HG02840 (cell line): ENCODE measurements around the gene PLA2G3.
"Not testable (repeated sequence)": the region's sequence is repeated elsewhere in the genome, so short reads cannot be mapped to it uniquely, and the experiment has no call there.

Experiments
- ATAC-seq: cut with Tn5 transposase; IDR thresholded peaks from one replicate; pipeline ENCODE4 v1.9.1; 2021; ENCODE audit warnings: mild to moderate bottlenecking, moderate library complexity, moderate number of reproducible peaks; ENCODE audit not compliant: unreplicated experiment, low FRiP score

PLA2G3 gene

DNA sequence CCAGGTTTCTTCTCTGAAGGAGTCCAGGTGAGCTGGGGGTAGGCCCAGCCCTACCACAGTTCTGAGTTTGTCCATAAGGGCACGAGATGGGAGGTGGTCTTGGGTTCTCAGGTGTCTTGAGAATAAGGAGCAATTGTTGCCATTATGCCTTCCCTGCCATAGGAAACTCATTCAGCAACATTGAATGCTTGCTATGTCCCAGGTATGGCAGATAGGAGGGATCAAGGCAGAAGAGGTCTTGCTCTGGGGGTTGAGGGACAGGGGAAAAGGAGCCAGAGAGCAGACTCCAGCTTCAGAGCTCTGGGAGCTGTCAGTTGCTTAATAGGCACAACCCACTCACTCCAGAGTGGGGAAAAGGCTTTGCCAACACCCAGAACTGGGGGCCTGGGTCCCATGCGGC lies 37.2 kb downstream of the PLA2G3 start:
- ATAC-seq = no peak

DNA sequence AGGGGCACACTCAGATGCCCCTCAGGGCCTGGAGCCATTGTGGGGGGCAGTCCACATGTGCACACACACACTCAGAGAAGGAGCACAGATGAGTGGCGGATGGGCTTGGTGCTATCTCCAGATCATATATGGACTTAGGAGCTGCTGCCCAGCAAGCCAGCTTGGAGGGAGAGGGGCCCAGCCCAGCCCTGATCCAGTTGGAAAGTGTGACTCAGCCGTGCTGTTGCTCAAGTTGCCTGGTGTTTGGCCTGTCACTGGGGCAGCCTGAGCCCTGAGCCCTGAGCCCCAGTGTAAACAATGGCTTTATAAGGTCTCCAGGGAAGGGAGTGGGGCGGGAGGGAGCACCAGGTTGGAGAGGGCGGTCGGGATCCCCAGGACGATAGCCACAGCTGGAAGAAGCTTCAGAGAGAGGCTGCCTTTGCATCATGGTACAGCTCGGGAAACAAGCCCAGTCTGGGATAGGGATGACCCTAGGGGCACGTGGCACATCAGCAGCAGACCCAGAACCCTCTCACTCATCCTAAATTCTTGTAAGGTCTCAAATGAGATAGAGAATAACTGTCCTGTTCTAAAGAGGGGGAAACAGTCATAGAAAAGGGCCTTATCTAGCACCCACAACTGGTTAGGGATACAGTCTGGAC lies 37.7 kb downstream of the PLA2G3 start:
- no peak for ATAC-seq

- ATAC-seq = no peak
These were observed 39.4 kb downstream of the PLA2G3 start for GRCh38 chr22:31100762-31101525.

DNA sequence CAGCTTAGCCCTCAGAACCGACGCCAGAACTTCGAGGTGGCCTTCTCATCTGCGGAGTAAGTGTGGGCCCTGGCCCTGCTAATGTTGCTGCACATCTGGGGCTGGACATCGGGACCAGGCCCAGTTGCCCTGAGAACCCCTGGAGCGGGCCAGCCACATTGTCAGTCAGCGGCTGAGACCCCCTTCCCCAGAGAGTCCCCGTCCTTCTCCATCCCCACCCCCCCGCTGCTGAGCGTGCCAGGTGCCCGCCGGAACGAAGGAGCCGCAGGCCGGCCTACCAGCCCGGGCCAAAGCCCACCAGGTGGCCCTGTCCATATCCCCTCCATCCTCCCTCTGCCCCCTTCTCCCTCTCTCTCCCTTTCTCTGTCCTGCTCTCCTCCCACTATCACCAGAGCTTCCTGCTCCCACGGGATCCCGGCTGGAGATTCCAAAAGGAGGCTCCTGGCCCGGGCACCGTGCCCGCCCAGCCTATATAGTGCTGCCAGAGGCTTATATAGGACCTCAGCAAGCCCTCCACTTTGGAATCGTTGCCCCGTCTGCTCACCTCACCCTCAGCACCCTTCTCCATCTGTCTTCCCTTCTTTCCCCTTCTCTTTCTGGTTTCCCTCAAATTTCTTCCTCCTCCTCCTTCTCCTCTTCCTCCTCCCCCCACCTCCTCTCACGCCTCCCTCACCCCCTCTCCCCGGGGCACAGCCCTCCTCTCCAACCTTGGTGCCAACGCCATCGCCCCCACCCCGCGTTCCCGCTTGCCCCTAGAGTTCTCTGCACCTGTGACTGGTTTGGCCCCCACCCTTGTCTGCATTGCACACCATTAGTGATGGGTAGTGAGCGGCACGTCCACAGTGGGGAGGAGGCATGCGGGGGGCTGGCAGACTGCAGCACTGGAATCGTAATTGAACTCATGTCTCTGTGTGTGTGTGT lies 40.2 kb downstream of the PLA2G3 start:
- no peak for ATAC-seq

- ATAC-seq = no peak
These were observed 40.9 kb downstream of the PLA2G3 start for GRCh38 chr22:31099386-31099785.

DNA sequence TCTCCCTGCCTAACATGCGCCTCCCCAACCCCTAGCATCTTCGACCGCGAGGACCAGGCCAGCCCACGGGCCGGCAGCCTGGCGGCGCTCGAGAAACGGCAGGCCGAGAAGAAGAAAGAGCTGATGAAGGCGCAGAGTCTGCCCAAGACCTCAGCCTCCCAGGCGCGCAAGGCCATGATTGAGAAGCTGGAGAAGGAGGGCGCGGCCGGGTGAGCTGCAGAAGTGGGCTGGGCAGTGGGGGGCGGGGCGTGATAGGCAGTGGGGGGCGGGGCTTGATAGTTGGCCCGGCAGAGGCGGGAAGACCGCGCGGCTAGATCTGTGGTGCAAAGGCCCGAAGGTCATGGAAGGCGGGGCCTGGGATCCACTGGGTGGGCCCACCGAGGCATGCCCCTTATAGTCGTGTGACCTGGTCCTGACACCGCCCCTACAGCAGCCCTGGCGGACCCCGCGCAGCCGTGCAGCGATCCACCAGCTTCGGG lies 41.6 kb downstream of the PLA2G3 start:
- ATAC-seq = no peak

DNA sequence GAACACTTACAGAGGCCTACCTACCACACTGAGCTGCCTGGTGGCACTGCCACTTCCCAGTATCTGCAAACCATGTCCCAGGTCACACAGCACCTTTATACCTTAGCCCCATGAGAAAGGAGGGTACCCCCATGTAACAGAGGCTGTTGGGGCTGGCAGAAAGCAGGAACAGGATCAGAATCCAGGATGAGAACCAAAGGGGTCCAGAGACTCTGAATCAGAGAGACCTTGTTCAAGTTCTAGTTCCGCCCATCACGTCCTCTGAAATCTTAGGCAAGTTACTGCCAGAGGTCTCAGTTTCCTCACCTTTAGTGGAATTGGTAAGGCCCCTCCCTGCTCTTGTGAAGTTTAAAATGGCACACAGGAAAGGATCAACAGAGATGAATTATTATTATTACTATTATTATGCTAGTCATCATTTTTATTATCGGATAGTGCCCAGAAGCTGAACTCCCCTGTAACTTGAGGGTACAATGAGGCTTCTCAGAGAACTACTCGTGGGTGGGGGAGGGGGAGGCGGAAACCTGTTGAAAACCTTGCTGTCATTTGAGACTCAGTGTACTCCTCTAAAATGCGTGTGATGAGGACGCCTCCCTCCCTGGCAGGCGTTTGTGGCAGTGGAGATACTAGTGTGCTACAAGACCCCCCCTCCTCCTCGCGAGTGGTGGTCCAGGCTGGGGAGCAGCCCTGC lies 42.2 kb downstream of the PLA2G3 start:
- ATAC-seq = no peak

- not testable (repeated sequence) for ATAC-seq
These were observed 42.8 kb downstream of the PLA2G3 start for GRCh38 chr22:31097539-31097938.

- no peak for ATAC-seq
These were observed 43.5 kb downstream of the PLA2G3 start for GRCh38 chr22:31096657-31097279.

GRCh38 chr22:31095637-31096249 lies 44.6 kb downstream of the PLA2G3 start:
- no peak for ATAC-seq

GRCh38 chr22:31094741-31095140 lies 45.6 kb downstream of the PLA2G3 start:
- no peak for ATAC-seq

GRCh38 chr22:31094021-31094551 lies 46.2 kb downstream of the PLA2G3 start:
- ATAC-seq = no peak

- no peak for ATAC-seq
These were observed 47.0 kb downstream of the PLA2G3 start for GRCh38 chr22:31093086-31093850.

DNA sequence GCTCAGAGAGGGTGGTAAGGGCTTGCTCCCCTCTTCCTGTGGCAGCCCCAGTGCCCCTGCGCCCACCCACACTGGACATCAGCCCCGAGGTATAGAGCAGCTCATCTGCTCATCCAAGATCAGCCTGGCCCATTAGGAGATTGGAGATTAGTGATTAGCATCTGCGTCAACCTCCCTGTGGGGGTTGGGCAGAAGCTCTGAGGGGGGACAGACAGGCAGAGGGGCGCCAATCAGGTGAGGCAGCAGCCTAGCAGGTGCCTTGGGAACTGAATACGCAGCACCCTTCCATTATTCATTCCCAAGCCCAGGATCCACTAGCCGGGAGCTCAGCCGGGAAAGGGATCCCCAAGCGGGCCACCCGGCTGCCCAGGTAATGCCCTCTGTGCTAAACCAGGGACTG lies 48.1 kb downstream of the PLA2G3 start:
- no peak for ATAC-seq

- no peak for ATAC-seq
These were observed 49.0 kb downstream of the PLA2G3 start for GRCh38 chr22:31091106-31091975.

DNA sequence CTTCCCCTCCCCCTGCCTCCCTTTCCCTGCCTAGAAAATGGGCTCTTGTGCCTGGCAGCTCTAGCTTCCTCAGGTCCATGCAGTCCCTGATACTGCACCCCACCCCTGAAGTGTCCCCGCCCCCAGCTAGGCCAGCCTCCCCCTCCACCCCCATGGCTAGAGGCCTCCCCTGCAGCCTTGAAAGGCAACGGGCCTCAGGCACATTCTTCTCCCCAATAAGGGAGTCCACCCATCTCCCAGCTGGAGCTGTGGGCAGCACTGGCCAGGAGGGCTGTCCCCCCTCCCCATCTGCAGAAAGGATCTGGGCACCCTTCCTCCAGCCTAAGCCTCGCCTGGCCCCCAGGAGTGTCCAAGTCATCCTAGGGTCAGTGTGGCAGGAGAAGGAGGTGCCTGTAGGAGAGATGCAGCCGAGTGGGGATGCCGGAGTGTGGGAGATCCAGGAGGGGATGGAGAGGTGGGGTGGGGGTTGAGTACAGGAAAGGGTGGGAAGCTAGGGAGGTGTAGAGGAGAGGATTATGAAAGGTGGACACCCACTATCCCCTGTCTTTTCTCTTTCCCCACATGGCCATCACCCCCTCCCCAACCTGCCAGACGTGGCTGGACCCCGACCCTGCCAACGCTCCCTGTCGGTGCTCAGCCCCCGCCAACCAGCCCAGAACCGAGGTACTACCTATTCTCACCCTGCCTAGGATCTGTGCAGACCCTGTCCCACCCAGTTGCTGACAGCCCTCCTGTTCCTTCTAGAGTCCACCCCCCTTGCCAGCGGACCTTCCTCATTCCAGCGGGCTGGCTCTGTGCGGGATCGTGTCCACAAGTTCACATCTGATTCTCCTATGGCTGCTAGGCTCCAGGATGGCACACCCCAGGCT lies 49.9 kb downstream of the PLA2G3 start:
- no peak for ATAC-seq
